K562 (cell line): ENCODE results near the gene TP53BP2. TPM values are rescaled to one million over a fixed set of nuclear protein-coding genes. Genes with fewer than 3 reads are reported as not detected.

Experiments used
- CBFA2T3 ChIP-seq: fragments of 450-650 bp; IDR thresholded peaks from 2 replicates; pipeline ENCODE4 v1.6.1; 2017
- CBFB ChIP-seq: sonication (generic); formaldehyde crosslinking; IDR thresholded peaks from 2 replicates; pipeline ENCODE4 v1.4.0; 2020; ENCODE audit warnings: mild to moderate bottlenecking, missing genetic modification reagents
- ETV1 ChIP-seq: fragments of 450-650 bp; conservative IDR thresholded peaks from 2 replicates; pipeline ENCODE4 v1.6.1; 2016; ENCODE audit warnings: missing genetic modification characterization, control low read depth, low read depth, missing compliant biosample characterization
- ETV5 ChIP-seq: sonication (generic); formaldehyde crosslinking; IDR thresholded peaks from 2 replicates; pipeline ENCODE4 v1.4.0; 2020; ENCODE audit warnings: low read depth, mild to moderate bottlenecking, missing genetic modification reagents
- FOXM1 ChIP-seq, 2 experiments: fragments of 450-650 bp in 1 of 2; sonication (generic) in 1 of 2; formaldehyde crosslinking in 1 of 2; IDR thresholded peaks; 2 replicates each; pipeline versions ENCODE4 v1.6.1 to v1.9.0; 2017 to 2022; ENCODE audit warnings: low read depth in 2 of 2, mild to moderate bottlenecking in 2 of 2, missing genetic modification reagents in 1 of 2, moderate library complexity in 1 of 2
- HDAC1 ChIP-seq, 2 experiments: fragments of 450-650 bp; IDR thresholded peaks; 2 replicates each; pipeline ENCODE4 v1.6.1; 2016 to 2017; ENCODE audit warnings: inconsistent platforms in 1 of 2, mild to moderate bottlenecking in 1 of 2, moderate library complexity in 1 of 2
- IRF1 ChIP-seq: sonication (generic); formaldehyde crosslinking; IDR thresholded peaks from 2 replicates; pipeline ENCODE4 v1.8.0; 2022; ENCODE audit warnings: missing genetic modification reagents, mild to moderate bottlenecking, borderline replicate concordance
- NFE2 ChIP-seq: IDR thresholded peaks from 2 replicates; pipeline ENCODE4 v1.6.1; 2014; ENCODE audit warnings: antibody characterized with exemption, low read depth
- PKNOX1 ChIP-seq: fragments of 450-650 bp; IDR thresholded peaks from 2 replicates; pipeline ENCODE4 v1.6.1; 2016
- SP1 ChIP-seq: sonication (generic); formaldehyde crosslinking; IDR thresholded peaks from 2 replicates; pipeline ENCODE4 v1.8.1; 2022; ENCODE audit warnings: mild to moderate bottlenecking, missing genetic modification reagents
- VEZF1 ChIP-seq: fragments of 200-800 bp; sonication (Bioruptor generic); IDR thresholded peaks from 2 replicates; pipeline ENCODE4 v1.6.1; 2017; ENCODE audit warnings: missing genetic modification characterization, missing compliant biosample characterization
- WHSC1 ChIP-seq: IDR thresholded peaks from one replicate; pipeline ENCODE4 v1.6.1; 2012; ENCODE audit warnings: low read length, control low read depth, inconsistent platforms
- ZBTB40 ChIP-seq, 2 experiments: fragments of 450-650 bp in 1 of 2; sonication (generic) in 1 of 2; formaldehyde crosslinking in 1 of 2; IDR thresholded peaks; 2 replicates each; pipeline versions ENCODE4 v1.7.1 to v1.9.0; 2016 to 2022; ENCODE audit warnings: inconsistent platforms in 1 of 2, mild to moderate bottlenecking in 1 of 2, missing genetic modification reagents in 1 of 2
- ZNF175 ChIP-seq: fragments of 200-800 bp; sonication (Bioruptor generic); IDR thresholded peaks from 2 replicates; pipeline ENCODE4 v1.6.1; 2016; ENCODE audit warnings: low read depth, mild to moderate bottlenecking, missing genetic modification characterization, missing compliant biosample characterization
- polyA plus RNA-seq, 8 experiments: library from polyadenylated mRNA; depleted of rRNA in 4 of 8; stranded (reverse) in 5 of 8; unstranded in 3 of 8; fragments of >200 nt; fragmentation: Nextera tagmentation in 2 of 8; fragmentation: Illumina TruSeq in 1 of 8; extraction: Ambion mirVana in 2 of 8; extraction: Trizol in 1 of 8; gene quantifications; 2 replicates each; pipeline versions ENCODE4 v1.2.1 to v1.2.3, GENCODE V29; 2011 to 2014; ENCODE audit warnings: inconsistent platforms in 1 of 8, missing spikeins in 1 of 8
- total RNA-seq, 7 experiments: library from RNA; depleted of rRNA in 6 of 7; stranded (reverse); fragments of >200 nt in 6 of 7; fragmentation: Illumina TruSeq in 2 of 7; extraction: Trizol in 2 of 7; gene quantifications; 2 replicates each; pipeline versions ENCODE4 v1.2.1 to v1.2.3, GENCODE V29; 2011 to 2021; ENCODE audit warnings: low replicate concordance in 1 of 7

The TP53BP2 gene
- total and polyA plus RNA-seq, 9 of the 15 experiments (the other 6 are each of a cell fraction or from before 2014, with no cell fraction given): 17.0 to 69.6 (median 40.1) TPM

GRCh38 chr1:223776826-223777454 is 68.8 kb downstream of the TP53BP2 start (continued):
- TF ChIP-seq ZBTB40 (IDR thresholded peaks at IDR 0.05) (0 out of 2 replicates have a peak, but pooled peaks have one; percentile 34), ZBTB40 (CRISPR knock-in tag; IDR thresholded peaks at IDR 0.05) (no peak), IRF1 (CRISPR knock-in tag) (no peak), ZNF175 (CRISPR knock-in tag) (0 out of 2 replicates have a peak, but pooled peaks have one; percentile 22), NFE2 (0 out of 2 replicates have a peak, but pooled peaks have one; percentile 29), VEZF1 (CRISPR knock-in tag) (peak; percentile 89), ETV1 (tag) (0 out of 2 replicates have a peak, but pooled peaks have one; percentile 47), CBFA2T3 (peak; percentile 37; the same call in 1 of the 2 replicates), SP1 (0 out of 2 replicates have a peak, but pooled peaks have one; percentile 6), WHSC1 (no peak), FOXM1 (IDR thresholded peaks at IDR 0.05; ENCODE audit: low read depth) (no peak), FOXM1 (CRISPR knock-in tag; IDR thresholded peaks at IDR 0.05; ENCODE audit: low read depth) (no peak), ETV5 (peak; percentile 68; the same call in 1 of the 2 replicates), HDAC1 (IDR thresholded peaks at IDR 0.05) (peak in 1 of 2 experiments; percentile 12; a peak in 1 of 4 replicates), CBFB (CRISPR knock-in tag) (no peak), PKNOX1 (peak; percentile 62)
